T-helper 1 cell treated with Interleukin-12 subunit alpha and Interleukin-12 subunit beta and Interleukin-4 antibody, amounts not matched to agents 30 ng/mL and 1 ng/mL, for 36 hours (primary cell): ENCODE results near the gene PHC3. TPM values are rescaled to one million over a fixed set of nuclear protein-coding genes. Genes with fewer than 3 reads are reported as not detected.

Experiments
- intact Hi-C: fragments of 100-400 bp; cut with micrococcal nuclease; formaldehyde crosslinking; loops from one replicate; pipeline ENCODE4 v1.15.1; 2024
- total RNA-seq: library from RNA; stranded (reverse); gene quantifications from 2 replicates; pipeline ENCODE4 v1.2.3, GENCODE V29; 2022

Gene PHC3
- total RNA-seq, 1 donor from 2014 or later, result 81.5 TPM

GRCh38 chr3:170046269-170047132 lies 135.0 kb downstream of the PHC3 start:
- intact Hi-C loops, result no loop called here

- intact Hi-C loops, result loop anchor here (2.0 kb wide), 1 partner anchor 52 kb away; no protein-coding TSS in a partner anchor
Measured at GRCh38 chr3:170044795-170045244, 136.7 kb downstream of the PHC3 start.

- intact Hi-C loops, result loop anchor here (2.0 kb wide), 1 partner anchor 51 kb away; no protein-coding TSS in a partner anchor
Measured at GRCh38 chr3:170044271-170044670, 137.3 kb downstream of the PHC3 start.

GRCh38 chr3:170043506-170043905 lies 138.0 kb downstream of the PHC3 start:
- intact Hi-C loops, result no loop called here

GRCh38 chr3:170040418-170040817 lies 141.1 kb downstream of the PHC3 start:
- intact Hi-C loops, result no loop called here

DNA sequence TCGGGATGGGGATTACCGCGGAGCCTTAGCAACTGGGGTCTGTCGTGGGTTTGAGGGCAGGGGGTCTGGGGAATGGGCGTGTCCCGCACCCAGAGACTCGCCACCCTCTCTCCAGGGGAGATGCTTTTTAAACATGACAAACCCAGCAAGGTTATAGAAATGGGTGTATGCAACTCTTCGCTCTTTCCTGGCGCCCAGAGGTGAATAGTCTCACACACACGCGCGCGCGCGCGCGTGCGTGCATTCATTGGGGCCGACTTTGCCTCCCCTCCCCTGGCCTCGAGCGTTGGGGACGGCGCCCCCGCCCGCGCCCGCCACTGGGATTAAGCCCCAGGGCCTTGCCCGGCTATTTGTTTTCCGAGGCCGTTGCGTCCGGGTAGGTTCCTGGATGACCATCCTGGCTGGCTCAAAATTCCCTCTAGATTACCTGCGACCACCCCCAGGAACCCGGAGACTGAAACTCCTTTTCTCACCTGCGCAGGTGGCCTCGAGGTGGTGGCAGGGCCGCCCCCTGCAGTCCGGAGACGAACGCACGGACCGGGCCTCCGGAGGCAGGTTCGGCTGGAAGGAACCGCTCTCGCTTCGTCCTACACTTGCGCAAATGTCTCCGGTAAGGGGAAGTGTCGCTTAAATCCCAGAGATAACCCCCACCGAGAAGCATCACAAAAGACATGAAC lies 143.0 kb downstream of the PHC3 start:
- intact Hi-C loops, result loop anchor here (1.0 to 5.0 kb wide), 6 partner anchors 59 to 774 kb away; partner anchors contain the start of genes SEC62 and TERC

Other genes with a start within 250 kb of the PHC3 start
- gene SEC62, start 214.9 kb downstream of the PHC3 start, total RNA-seq, result 76.8 and 87.2 TPM in 2 replicates
- gene GPR160, start 143.7 kb downstream of the PHC3 start, total RNA-seq, result 5.1 and 6.5 TPM in 2 replicates
- gene PRKCI, start 40.7 kb upstream of the PHC3 start, total RNA-seq, result 15.9 and 18.5 TPM in 2 replicates
- gene SKIL, start 176.0 kb upstream of the PHC3 start, total RNA-seq, result 28.3 and 30.5 TPM in 2 replicates
- 0.10 TPM in 1 of 2 replicates, not detected in the other for gene CLDN11, start 237.1 kb upstream of the PHC3 start, total RNA-seq